NCI-H2196 (cell line): ENCODE data around the gene ACAP3.

Experiments
- DNase-seq: peaks from one replicate; lab custom pipeline; 2025; ENCODE audit not compliant: unreplicated experiment; lab: John Stamatoyannopoulos, UW

Gene ACAP3

GRCh38 chr1:1314678-1315335 is 7.1 kb upstream of the ACAP3 start:
- no peak for DNase-seq

DNA sequence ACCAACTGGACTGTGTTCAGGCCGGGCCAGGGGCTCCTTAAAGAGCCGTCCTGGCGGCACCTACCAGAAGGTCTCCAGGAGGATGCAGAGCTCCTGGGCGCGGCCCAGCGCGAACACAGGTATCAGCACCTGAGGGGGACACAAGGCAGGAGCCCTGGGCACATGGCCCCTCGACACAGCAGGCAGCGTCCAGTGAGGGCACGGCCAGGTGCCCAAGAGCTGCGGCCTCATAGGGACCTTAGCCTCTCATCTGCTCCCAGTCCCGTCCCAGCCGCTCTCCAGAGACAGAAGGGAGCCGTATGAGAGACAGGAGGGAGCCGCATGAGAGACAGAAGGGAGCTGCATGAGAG is 6.5 kb upstream of the ACAP3 start:
- no peak for DNase-seq

- no peak for DNase-seq
These were observed 5.9 kb upstream of the ACAP3 start for GRCh38 chr1:1313500-1314236.

DNA sequence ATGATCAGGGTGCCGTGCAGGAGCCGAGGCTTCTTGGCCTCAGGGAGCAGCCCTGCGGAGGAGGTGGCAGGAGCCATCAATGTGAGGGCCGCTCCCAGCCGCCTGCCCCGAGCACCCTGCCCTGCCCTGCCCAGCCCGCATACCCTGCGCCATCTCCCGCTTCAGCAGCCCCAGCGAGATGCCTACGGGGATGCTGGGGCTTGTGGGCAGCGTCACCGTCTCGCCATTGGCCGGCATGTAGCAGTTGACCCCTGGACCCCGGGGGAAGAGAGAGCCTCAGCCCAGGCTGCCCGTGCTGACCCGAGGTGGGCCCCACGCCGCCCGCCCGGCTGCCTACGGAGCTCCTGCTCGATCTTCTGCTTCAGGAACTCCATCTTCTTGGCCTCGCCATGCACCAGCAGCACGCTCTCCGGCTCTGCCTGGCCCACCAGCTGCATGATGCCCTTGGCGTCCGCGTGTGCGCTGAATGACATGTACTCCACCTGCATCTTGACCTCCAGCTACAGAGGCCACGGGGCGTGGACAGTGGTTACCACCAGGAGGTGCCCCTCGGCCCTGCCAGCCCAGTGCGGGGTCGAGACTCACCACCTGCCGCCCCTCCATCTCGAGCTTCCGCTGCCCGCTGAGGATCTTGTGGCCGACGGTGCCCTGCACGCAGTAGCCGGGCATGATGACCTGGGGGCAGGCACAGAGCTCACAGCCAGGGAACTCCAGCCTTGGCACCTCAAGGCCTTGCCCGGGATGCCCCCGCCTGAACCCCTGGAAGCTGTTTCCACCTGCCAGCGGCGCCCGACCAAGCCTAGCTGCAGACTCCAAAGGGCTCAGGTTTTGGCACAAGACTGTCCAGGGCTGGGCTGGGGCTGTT is 5.0 kb upstream of the ACAP3 start:
- DNase-seq = no peak

GRCh38 chr1:1311107-1312104 is 3.7 kb upstream of the ACAP3 start:
- DNase-seq = no peak

DNA sequence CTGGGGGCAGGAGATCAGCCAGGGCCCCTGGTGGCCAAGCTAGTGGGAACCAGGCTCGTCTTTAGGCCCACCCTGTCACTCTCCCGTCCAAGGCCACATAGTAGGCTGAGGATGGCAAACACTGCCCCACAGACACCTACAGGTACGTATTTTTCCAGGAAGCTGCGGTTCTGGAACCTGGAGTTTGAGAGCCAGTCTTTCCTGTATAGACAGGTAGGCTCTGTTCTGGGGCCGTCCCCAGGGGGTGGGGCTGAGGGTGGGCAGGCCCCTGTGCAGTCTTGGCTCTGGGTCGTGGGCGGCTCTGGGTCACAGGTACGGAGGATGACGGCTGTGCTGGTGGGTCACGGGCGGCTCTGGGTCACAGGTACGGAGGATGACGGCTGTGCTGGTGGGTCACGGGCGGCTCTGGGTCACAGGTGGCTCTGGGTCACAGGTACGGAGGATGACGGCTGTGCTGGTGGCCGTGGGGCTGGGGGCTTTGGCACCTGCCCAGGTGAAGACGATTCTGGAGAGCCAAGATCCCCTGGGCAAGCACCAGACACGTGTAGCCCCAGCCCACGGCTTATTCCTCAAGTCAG is 2.8 kb upstream of the ACAP3 start:
- DNase-seq = no peak

GRCh38 chr1:1310109-1310385 is 2.3 kb upstream of the ACAP3 start:
- no peak for DNase-seq

DNA sequence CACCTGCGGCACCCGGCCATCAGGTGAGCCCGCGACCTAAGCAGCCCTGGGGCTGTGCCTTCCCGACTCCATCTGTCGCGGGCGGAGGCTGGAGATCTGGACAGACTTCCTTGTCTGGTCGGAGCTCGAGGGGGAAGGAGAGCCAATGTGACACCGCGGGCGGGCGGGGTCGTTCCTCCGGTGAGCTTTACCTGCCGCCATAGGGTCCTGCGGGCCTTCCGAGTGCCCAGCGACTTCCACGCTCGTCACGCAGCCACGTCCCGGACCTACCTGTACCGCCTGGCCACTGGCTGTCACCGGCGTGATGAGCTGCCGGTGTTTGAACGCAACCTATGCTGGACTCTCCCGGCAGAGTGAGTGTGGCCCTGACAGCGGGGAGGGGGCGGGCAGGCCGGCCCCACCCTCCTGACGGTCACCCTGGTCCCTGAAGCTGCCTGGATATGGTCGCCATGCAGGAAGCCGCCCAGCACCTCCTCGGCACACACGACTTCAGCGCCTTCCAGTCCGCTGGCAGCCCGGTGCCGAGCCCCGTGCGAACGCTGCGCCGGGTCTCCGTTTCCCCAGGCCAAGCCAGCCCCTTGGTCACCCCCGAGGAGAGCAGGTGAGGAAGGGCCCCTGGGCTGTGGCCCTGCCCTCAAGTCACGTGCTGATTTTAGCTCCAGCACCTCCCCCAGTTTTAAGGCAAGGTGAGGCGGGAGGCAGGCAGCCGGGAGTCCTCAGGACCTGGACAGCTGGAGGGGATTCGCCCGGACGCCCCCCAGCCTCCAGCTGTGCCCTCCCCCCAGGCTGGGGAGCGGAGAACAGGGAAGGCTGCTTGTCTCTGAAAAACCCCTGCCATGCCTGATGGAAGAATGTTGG is 1.8 kb upstream of the ACAP3 start:
- DNase-seq = peak; percentile 31

- DNase-seq = no peak
These were observed 1.1 kb upstream of the ACAP3 start for GRCh38 chr1:1308756-1309250.

DNA sequence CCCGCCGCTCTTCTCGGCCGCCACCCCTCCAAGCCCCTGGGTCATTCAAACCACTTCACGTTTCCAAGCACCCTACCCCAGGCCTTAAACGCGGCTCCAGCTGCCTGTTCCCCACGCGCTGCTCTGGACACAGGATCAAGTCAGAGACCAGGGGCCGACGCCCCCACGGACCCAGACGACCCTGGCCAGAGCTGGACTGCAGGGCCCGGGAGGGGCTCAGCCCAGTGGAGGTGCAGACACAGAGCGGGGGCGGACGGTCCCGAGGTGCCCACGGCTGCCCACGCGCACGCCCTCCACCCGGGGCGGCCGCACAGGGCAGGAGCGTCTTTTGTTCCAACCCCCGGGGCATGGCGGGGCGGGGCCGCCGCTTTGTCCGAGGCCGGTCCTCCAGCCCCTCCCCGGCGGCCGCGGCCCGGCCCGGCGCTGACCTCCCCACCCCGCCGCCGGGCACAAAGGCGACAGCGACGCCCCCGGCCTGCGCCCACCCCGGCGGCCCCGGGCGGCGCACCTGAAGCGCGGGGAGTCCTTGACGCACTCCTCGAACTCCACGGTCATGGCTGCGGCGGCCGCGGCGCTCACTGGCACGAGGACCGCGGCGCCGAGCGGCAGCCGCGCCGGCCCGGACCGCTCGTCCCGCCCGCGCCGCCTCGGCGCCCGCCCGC is 338 bp downstream of the ACAP3 start:
- DNase-seq = peak; percentile 38

GRCh38 chr1:1306661-1307260 is 969 bp downstream of the ACAP3 start:
- DNase-seq = no peak

DNA sequence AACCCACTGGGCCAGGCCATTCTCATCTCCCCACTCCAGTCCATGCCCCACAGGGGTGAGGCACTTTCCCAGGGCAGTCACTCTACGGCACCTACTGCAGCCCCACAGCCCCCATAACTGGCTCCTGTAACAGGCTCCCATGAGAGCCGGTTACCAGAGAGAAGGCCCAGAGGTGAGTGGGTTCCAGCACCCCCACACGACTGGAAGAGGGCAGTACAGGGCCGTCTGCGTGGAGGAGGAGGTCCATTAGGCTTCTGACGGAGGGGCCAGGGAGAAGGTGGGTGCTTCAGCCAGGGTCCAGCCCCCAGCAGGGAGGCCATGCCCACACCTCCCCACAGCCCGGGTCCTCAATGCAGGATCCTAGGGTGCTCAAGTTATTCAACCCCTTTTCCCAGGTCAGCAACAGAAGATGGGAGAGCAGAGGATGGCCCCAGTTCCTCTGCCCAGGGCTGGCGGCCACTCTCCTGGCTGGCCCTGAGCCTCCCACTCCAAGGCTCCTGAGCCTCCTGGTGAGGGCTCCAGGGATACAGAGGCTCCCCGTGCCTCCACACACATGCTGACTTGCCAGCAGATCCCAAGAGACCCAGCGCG is 1.6 kb downstream of the ACAP3 start:
- no peak for DNase-seq

GRCh38 chr1:1305300-1306069 is 2.2 kb downstream of the ACAP3 start:
- DNase-seq = peak; percentile 57

DNA sequence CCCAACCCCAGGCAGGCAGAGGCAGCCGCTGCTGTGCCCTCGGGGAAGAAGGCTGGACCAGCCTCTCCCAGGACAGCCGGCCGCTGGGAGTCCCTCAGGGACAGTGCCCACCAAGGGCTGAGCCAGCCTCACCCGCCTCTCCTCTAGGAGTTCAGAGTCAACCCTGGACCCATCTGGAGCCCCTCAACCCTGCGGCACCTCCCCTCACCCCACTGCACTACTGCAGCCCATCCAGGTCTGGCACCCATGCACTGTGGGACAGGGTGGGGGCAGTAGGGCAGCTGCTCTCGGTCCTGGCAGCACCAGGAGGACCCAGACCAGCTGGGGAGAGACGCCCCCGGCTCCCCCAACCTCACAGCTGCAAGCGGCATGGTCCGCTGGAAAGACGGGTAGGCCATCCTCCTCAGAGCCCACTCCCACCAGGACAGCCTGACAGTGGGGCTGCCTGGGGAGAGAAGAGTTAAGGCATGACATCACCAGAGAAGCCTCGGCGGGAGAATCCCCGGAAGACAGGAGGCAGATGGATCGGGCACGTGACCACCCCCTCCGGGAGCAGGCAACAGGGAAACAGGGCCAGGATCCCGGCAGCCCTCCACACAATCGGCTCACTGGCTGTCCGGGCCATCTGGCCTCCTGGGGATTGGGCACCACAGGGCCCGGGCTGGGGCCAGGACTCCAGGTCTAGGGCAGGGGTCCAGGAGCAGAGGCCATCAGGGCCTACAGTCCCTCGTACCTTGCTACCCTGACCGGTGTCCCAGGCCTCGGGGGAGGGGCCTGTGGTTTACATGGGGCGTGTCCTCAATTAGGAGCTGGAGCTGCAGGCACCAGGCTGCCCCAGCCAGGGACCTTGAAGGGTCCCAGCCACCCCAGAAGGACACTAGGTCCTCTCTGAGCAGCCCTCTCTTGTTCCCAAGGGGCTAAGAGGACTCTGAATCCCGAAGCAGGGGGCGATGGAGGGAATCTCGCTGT is 3.1 kb downstream of the ACAP3 start:
- peak; percentile 81 for DNase-seq

DNA sequence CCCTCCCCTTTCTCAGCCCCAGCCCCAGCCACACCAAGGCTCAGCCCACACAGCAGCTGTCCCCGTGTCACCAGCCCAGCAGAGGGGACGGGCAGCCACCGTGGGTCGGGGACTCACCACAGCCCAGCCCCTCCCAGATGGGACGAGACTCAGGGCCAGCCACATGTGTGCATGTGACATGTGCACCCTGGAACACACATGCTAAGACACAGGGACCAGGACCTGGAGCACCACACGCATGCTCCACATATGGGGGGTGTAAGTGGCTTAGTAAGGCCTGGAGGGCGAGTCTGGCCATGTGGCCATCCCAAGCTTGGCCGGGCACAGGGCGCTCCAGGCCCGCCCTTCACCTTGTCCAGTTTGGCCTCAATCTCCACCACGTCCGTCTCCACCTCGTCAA is 4.0 kb downstream of the ACAP3 start:
- DNase-seq = no peak

GRCh38 chr1:1302951-1303509 is 4.7 kb downstream of the ACAP3 start:
- DNase-seq = no peak
